Activated CD8-positive, alpha-beta T cell treated with anti-CD3 and anti-CD28 coated beads, Interleukin-2, amount 10 ng/mL, durations not matched to agents 7 days and 5 days (primary cell): ENCODE measurements around the gene DNAL1. TPM values are rescaled to one million over a fixed set of nuclear protein-coding genes. Genes with fewer than 3 reads are reported as not detected.

Experiments used
- ATAC-seq: fragments of 150-1000 bp; cut with Tn5 transposase; one replicate; pipeline ENCODE4 v1.10.0; 2021; ENCODE audit warnings: moderate library complexity
- CTCF ChIA-PET: fragments of 350-600 bp; sonication (Branson Sonifier 250); formaldehyde crosslinking; loops from one replicate; lab custom pipeline; 2021; ENCODE audit warnings: antibody characterized with exemption; lab: Charles Lee
- POLR2A ChIA-PET: fragments of 350-600 bp; sonication (Branson Sonifier 250); formaldehyde crosslinking; loops from one replicate; lab custom pipeline; 2021; ENCODE audit warnings: antibody characterized with exemption; lab: Charles Lee
- DNase-seq: peaks from one replicate; pipeline ENCODE4 v3.0.0-alpha.2; 2020
- H3K27ac Mint-ChIP-seq: one replicate; pipeline ENCODE4 v1.8.0; 2021; ENCODE audit warnings: mild to moderate bottlenecking, mixed read lengths
- H3K27me3 Mint-ChIP-seq: one replicate; pipeline ENCODE4 v1.8.0; 2021; ENCODE audit warnings: low read depth, mixed read lengths
- H3K36me3 Mint-ChIP-seq: one replicate; pipeline ENCODE4 v1.8.0; 2021; ENCODE audit warnings: low read depth, mixed read lengths
- H3K4me1 Mint-ChIP-seq: one replicate; pipeline ENCODE4 v1.8.0; 2021; ENCODE audit warnings: low read depth, mixed read lengths
- H3K4me3 Mint-ChIP-seq: one replicate; pipeline ENCODE4 v1.8.0; 2021; ENCODE audit warnings: mild to moderate bottlenecking, mixed read lengths
- H3K9me3 Mint-ChIP-seq: one replicate; pipeline ENCODE4 v1.8.0; 2022; ENCODE audit warnings: mixed read lengths; ENCODE audit not compliant: insufficient read depth
- total RNA-seq, 2 experiments: library from RNA; stranded (reverse); gene quantifications; one replicate each; pipeline ENCODE4 v1.2.3, GENCODE V29; 2021

DNAL1 gene
- total RNA-seq, 2 experiments from 2014 or later, result 5.7 to 6.3 TPM

GRCh38 chr14:73745571-73746519, 101.1 kb downstream of the DNAL1 start:
- Mint-ChIP-seq H3K4me1 (peaks cover 99% of the 10 kb centered on the region), H3K9me3 (no peaks in the 10 kb centered on the region), H3K27ac (peak overlapping the region; percentile 99), H3K4me3 (no peak overlapping the region), H3K36me3 (peaks cover 48% of the 10 kb centered on the region), H3K27me3 (no peaks in the 10 kb centered on the region)
- ChIA-PET CTCF (interaction anchor here (0.6 to 8.5 kb wide), 4 partner anchors 10 to 501 kb away, joined by 3 to 156 read pairs (median 66); a partner anchor contains a TSS), POLR2A (interaction anchor here (1.6 to 7.5 kb wide), 4 partner anchors 8 to 40 kb away, joined by 7 to 124 read pairs (median 70); a partner anchor contains a TSS)
- DNase-seq (no peak), ATAC-seq (no peak)

DNA sequence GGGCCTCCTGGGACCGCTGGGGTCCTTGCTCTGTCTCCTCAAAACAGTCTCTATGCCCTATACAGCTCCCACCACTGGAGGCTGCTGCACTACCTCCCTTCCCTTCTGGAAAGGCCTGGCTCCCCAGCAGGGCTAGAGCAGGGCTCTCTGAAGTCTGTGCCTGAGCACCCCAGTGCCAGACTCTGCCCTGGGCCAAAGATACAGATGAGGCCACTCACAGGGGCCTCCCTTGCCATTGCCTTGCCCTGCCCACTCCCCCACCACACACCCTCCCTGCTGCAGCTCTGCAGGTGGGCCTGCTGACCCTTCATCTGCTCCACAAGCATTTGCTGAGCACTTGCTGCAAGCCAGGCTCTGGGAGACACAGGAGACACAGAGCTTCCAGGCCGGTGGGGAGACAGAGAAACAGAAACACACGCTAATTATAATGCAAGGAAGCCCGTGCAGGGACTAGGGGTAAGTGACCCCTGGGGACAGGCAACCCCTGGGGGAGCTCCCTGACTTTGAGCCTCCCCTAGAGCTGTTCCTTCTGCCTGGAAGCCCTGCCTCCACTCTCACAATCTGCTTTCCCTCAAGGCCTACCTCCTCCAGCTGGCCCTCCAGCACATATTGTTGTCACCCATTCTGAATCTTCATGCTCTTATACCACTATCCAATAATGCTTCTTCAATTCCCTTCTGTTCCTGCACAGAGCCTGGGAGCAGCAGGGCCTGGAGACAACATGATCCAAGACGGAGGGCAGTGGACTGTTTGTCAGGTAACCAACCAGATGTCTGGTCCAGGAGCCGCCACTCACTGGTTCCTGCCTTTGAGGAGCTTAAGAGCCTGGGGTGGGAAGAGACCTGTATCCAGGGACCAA, 102.0 kb downstream of the DNAL1 start:
- ChIA-PET CTCF (interaction anchor here (1.5 to 8.5 kb wide), 3 partner anchors 9 to 39 kb away, joined by 7 to 156 read pairs (median 125); a partner anchor contains a TSS), POLR2A (interaction anchor here (1.6 to 7.5 kb wide), 3 partner anchors 9 to 39 kb away, joined by 7 to 124 read pairs (median 62); a partner anchor contains a TSS)
- ATAC-seq (no peak), DNase-seq (no peak)
- Mint-ChIP-seq H3K27ac (peak overlapping the region; percentile 99), H3K27me3 (no peaks in the 10 kb centered on the region), H3K9me3 (no peaks in the 10 kb centered on the region), H3K4me1 (peaks cover 99% of the 10 kb centered on the region), H3K36me3 (peaks cover 53% of the 10 kb centered on the region), H3K4me3 (no peak overlapping the region)

DNA sequence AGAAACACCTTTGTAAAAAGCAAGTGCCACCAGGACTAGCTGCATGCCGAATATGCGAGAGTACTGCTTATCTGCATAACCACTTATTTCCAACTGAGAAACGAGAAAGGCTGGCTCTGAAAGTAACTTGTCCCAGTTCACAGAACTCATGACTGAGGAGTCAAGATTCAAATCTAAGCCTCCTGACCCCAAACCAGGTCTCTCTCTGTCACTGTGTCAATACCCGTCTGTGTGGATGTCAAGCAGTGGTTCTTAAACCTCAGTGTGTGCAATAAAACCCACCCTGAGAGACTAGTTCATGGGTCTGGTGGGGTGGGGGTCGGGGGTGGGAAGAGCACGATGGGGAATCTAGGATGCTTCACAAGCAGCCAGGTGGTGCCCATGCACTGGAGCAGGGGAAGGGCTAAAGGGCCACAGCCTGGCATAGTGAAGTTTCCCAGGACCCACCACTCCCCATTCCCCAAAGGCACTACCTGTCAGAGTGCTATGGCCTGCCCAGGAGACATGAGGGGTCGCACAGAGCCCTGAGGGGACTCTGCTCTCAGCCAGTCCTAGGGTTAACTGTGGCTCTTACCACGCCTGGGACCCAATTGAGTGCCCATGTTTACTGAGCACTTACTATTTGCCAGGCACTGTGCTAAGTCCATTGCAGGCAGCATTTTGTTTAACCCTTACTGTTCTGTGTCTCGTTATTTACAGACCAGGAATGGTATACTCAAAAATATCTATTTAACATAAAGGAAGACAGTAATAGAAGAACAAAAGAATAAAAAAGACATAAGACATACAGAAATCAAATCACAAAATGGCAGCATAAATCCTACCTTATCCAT, 102.8 kb downstream of the DNAL1 start:
- Mint-ChIP-seq H3K27me3 (no peaks in the 10 kb centered on the region), H3K4me3 (no peak overlapping the region), H3K9me3 (no peaks in the 10 kb centered on the region), H3K36me3 (peaks cover 56% of the 10 kb centered on the region), H3K27ac (peak overlapping the region; percentile 99), H3K4me1 (peaks cover 99% of the 10 kb centered on the region)
- POLR2A ChIA-PET, result interaction anchor here (2.7 to 7.5 kb wide), 3 partner anchors 11 to 38 kb away, joined by 11 to 124 read pairs (median 62); a partner anchor contains a TSS
- ATAC-seq (no peak), DNase-seq (no peak)
- CTCF ChIA-PET, result interaction anchor here (1.4 to 8.5 kb wide), 4 partner anchors 8 to 79 kb away, joined by 4 to 156 read pairs (median 66); a partner anchor contains a TSS

DNA sequence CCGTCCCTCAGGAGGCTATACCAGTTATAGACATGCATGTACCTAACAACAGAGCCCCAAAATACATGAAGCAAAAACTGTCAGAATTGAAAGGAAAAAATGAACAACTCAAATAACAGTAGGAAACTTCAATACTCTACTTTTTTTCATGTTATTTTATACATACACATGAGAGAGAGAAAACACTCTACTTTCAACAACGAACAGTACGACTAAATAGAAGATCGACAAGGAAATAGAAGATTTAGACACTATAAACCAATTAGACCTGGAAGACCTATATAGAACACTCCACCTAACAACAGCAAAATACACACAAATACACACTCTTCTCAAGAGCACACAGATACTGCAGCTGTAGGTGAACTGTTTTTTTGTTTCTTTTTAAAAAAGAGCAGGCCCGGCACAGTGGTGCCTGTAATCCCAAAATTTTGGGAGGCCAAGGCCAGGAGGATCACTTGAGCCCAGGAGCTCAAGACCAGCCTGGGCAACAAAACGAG, 104.1 kb downstream of the DNAL1 start:
- no peak for ATAC-seq
- CTCF ChIA-PET, result interaction anchor here (1.2 to 12.8 kb wide), 4 partner anchors 9 to 78 kb away, joined by 4 to 186 read pairs (median 8); no protein-coding TSS in a partner anchor
- Mint-ChIP-seq H3K27ac (peak overlapping the region; percentile 65), H3K27me3 (no peaks in the 10 kb centered on the region), H3K4me1 (peaks cover 99% of the 10 kb centered on the region), H3K36me3 (peaks cover 46% of the 10 kb centered on the region), H3K4me3 (peak overlapping the region; percentile 9), H3K9me3 (no peaks in the 10 kb centered on the region)
- POLR2A ChIA-PET, result interaction anchor here (1.2 to 2.7 kb wide), 3 partner anchors 10 to 36 kb away, joined by 4 to 11 read pairs (median 4); a partner anchor contains a TSS
- DNase-seq, result no peak

DNA sequence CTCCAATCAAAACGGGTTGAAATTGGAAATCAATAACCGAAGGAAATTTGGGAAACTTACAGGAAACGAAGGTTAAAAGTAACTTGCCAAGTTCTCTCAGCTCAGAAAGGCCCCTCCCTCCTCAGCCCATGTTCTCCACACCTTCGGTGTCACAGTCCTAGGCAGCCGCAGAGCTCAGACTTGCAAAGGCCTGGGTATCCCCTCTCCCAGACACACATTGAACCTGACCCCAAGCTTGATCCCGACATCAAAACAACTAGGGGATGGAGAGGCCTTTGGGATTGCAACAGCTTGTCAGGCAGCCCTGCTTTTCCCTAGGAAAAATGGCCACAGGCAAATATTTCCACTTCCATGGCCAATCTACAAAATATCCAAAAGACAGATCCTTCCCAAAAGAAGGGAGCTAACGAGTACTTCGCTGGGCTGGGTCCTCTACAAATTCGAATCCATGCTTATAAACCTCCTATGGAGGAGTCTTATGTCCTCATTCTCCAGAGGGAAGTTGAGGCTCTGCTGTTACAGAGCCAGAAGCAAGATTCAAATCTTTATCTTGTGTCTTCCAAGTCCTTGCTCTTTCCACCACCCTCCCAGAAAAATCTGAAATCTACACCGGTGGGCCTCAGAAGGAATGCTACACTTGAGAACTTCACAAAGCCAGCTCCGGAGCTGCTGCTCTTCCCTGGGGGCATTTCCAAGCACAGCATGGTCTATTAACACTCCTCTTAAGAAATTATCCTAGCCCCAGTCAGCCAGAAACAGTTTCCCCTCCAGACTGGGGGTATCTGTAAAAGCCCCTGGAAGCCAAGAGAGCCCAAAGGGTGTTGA, 105.1 kb downstream of the DNAL1 start:
- Mint-ChIP-seq H3K4me3 (no peak overlapping the region), H3K27me3 (no peaks in the 10 kb centered on the region), H3K27ac (peak overlapping the region; percentile 90), H3K4me1 (peaks cover 99% of the 10 kb centered on the region), H3K36me3 (peaks cover 43% of the 10 kb centered on the region), H3K9me3 (no peaks in the 10 kb centered on the region)
- ChIA-PET POLR2A (interaction anchor here (1.0 to 2.7 kb wide), 5 partner anchors 9 to 37 kb away, joined by 3 to 11 read pairs (median 4); a partner anchor contains a TSS), CTCF (interaction anchor here (0.8 to 12.8 kb wide), 5 partner anchors 6 to 19 kb away, joined by 3 to 186 read pairs (median 12); a partner anchor contains a TSS)
- DNase-seq (no peak), ATAC-seq (no peak)

DNA sequence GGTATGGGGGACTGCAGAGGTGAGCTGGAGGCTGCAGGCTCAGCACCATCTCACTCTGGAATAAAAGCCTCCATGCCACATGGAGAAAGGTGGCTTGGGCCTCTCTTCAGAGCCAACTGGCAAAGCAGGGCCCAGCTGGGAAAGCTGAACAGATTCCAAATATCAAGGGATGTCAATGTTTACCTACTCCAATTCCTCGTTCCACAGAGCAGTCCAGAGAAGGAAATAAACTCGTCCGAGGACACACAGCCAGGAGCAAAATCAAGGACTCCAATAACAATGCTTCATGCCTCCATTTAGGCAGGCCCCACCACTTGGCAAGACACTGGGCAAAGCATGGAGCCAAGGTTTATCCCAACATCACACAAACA, 105.7 kb downstream of the DNAL1 start:
- ATAC-seq, result no peak
- peak overlapping the region; percentile 90 for H3K27ac Mint-ChIP-seq
- ChIA-PET CTCF (interaction anchor here (1.2 to 12.8 kb wide), 5 partner anchors 7 to 36 kb away, joined by 5 to 186 read pairs (median 12); no protein-coding TSS in a partner anchor), POLR2A (interaction anchor here (1.0 to 2.7 kb wide), 5 partner anchors 9 to 15 kb away, joined by 3 to 11 read pairs (median 3); a partner anchor contains a TSS)
- no peak overlapping the region for H3K4me3 Mint-ChIP-seq
- H3K9me3 Mint-ChIP-seq, result no peaks in the 10 kb centered on the region
- H3K27me3 Mint-ChIP-seq, result no peaks in the 10 kb centered on the region
- DNase-seq, result no peak
- H3K4me1 Mint-ChIP-seq, result peaks cover 99% of the 10 kb centered on the region
- peaks cover 39% of the 10 kb centered on the region for H3K36me3 Mint-ChIP-seq

DNA sequence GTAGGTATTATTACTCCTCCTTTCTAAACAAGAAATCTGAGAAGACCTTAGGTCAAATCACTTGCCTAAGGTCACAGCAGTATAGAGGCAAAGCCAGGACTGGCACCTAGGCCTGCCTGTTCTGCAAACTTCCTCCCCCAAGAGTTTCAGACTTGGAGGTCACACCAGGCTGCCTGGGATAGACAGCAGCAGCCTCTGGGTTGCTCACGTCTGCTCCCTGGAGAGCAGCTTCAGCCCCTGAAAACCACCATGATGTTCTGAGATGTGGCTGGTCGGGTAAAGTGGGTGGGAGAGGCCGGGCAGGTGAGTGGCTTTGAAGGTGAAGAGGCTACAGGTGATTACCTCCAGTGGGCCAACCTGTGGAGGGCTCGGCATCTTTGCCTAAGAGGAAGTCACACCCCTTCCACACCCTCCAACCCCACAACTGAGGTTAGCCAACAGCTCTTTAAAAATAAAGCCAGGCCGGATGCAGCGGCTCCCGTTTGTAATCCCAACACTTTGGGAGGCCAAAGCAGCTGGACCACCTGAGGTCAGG, 106.4 kb downstream of the DNAL1 start:
- Mint-ChIP-seq H3K4me1 (peaks cover 99% of the 10 kb centered on the region), H3K27ac (peak overlapping the region; percentile 90), H3K4me3 (peak overlapping the region; percentile 91), H3K36me3 (peaks cover 42% of the 10 kb centered on the region), H3K9me3 (no peaks in the 10 kb centered on the region), H3K27me3 (no peaks in the 10 kb centered on the region)
- POLR2A ChIA-PET, result interaction anchor here (1.0 to 5.6 kb wide), 4 partner anchors 8 to 35 kb away, joined by 3 to 77 read pairs (median 4); a partner anchor contains a TSS
- ATAC-seq (no peak), DNase-seq (peak; percentile 53)
- CTCF ChIA-PET, result interaction anchor here (0.6 to 12.8 kb wide), 7 partner anchors 8 to 135 kb away, joined by 3 to 186 read pairs (median 5); partner anchors contain the start of gene ZNF410

- ATAC-seq (peak; percentile 28), DNase-seq (peak; percentile 61)
- peaks cover 45% of the 10 kb centered on the region for H3K36me3 Mint-ChIP-seq
- POLR2A ChIA-PET, result interaction anchor here (3.7 to 5.6 kb wide), 2 partner anchors 9 to 33 kb away, joined by 36 to 77 read pairs; no protein-coding TSS in a partner anchor
- H3K27ac Mint-ChIP-seq, result peak overlapping the region; percentile 90
- peak overlapping the region; percentile 91 for H3K4me3 Mint-ChIP-seq
- no peaks in the 10 kb centered on the region for H3K27me3 Mint-ChIP-seq
- H3K9me3 Mint-ChIP-seq, result no peaks in the 10 kb centered on the region
- peaks cover 98% of the 10 kb centered on the region for H3K4me1 Mint-ChIP-seq
- CTCF ChIA-PET, result interaction anchor here (1.0 to 12.8 kb wide), 8 partner anchors 8 to 77 kb away, joined by 3 to 186 read pairs (median 5); a partner anchor contains a TSS
Observed at GRCh38 chr14:73752297-73752992, 107.7 kb downstream of the DNAL1 start.
